ENCODE data around the gene POLR1D. TPM values are rescaled to one million over a fixed set of nuclear protein-coding genes. Genes with fewer than 3 reads are reported as not detected.

The POLR1D gene
- total and polyA plus RNA-seq, 2 experiments from 2014 or later: 177 to 197 TPM

DNA sequence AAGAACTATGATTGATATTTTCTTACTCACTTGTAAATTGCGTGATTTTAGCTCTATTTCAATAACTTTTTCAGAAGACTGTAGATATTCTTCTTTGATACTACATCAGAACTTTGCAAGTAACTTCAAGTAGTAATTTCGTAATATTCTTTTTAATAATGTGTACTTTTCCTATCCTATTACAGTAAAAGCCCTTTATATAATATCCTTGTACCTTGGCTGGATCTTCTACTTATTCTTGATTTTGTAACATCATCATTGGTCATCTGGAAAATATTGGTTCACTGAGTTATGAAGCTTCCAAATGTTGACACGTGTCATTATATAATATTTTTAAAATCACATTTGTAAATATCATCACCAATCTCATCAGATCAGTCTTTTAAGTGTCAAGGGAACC lies 32.4 kb downstream of the POLR1D start:
- Mint-ChIP-seq H3K4me3 (no peak overlapping the region), H3K9me3 (peaks cover 19% of the 10 kb centered on the region), H3K27me3 (ENCODE audit: insufficient read depth, low read depth, poor library complexity) (no peaks in the 10 kb centered on the region), H3K36me3 (ENCODE audit: low read depth) (peaks cover 38% of the 10 kb centered on the region), H3K27ac (no peak overlapping the region), H3K4me1 (peaks cover 2% of the 10 kb centered on the region; the same call in 1 of the 3 replicates)
- H3K27ac ChIP-seq (ENCODE audit: low read depth): no peak overlapping the region
- ATAC-seq (no peak), DNase-seq (ENCODE audit: low spot score) (no peak)
- peaks cover 14% of the 10 kb centered on the region for H4K20me1 ChIP-seq (replicated peaks; ENCODE audit: insufficient read depth)
- H2AFZ ChIP-seq: no peak overlapping the region
- no peak overlapping the region for H3K4me3 ChIP-seq
- no peaks in the 10 kb centered on the region for H3F3A ChIP-seq (replicated peaks; ENCODE audit: low read depth)
- peaks cover 23% of the 10 kb centered on the region for H3K36me3 ChIP-seq (ENCODE audit: insufficient read depth)
- H3K27me3 ChIP-seq (ENCODE audit: insufficient read depth): no peaks in the 10 kb centered on the region
- 0 out of 2 replicates have a peak, but pooled peaks cover 6% of the 10 kb centered on the region for H3K4me1 ChIP-seq (ENCODE audit: insufficient read depth)
- no peaks in the 10 kb centered on the region for H3K9me2 ChIP-seq (ENCODE audit: insufficient read depth)
- no peak overlapping the region for H3K4me2 ChIP-seq
- TF ChIP-seq POLR2AphosphoS5 (IDR thresholded peaks at IDR 0.05; ENCODE audit: low read depth): no peak
- H3K79me2 ChIP-seq (replicated peaks; ENCODE audit: insufficient read depth): 0 out of 2 replicates have a peak, but pooled peaks cover 7% of the 10 kb centered on the region

DNA sequence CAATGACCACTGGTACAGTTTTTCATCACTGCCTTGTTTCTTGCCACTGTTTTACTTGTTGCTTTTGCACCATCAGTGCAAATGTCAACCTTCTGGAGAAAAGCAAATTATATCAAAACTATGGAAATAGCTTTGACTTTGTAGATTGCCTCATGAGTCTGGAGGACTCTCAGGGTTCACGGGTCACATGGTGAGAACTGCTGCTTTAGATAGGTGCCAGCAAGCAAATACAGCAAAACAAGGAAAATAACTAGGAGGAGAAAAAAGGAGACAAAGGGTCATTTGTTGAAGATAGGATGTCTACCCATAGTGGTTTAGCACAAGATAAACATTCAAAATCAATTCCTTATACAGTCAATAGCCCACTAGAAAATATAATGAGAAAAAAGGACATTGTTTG lies 33.1 kb downstream of the POLR1D start:
- Histone ChIP-seq H3K27ac (ENCODE audit: low read depth) (no peak overlapping the region), H3K36me3 (ENCODE audit: insufficient read depth) (peaks cover 15% of the 10 kb centered on the region), H3K4me3 (no peak overlapping the region), H3F3A (replicated peaks; ENCODE audit: low read depth) (no peaks in the 10 kb centered on the region), H3K79me2 (replicated peaks; ENCODE audit: insufficient read depth) (0 out of 2 replicates have a peak, but pooled peaks cover 7% of the 10 kb centered on the region), H3K9me2 (ENCODE audit: insufficient read depth) (no peaks in the 10 kb centered on the region), H2AFZ (no peak overlapping the region), H4K20me1 (replicated peaks; ENCODE audit: insufficient read depth) (peaks cover 14% of the 10 kb centered on the region), H3K4me2 (no peak overlapping the region), H3K4me1 (ENCODE audit: insufficient read depth) (0 out of 2 replicates have a peak, but pooled peaks cover 6% of the 10 kb centered on the region), H3K27me3 (ENCODE audit: insufficient read depth) (no peaks in the 10 kb centered on the region)
- no peak for ATAC-seq
- no peaks in the 10 kb centered on the region for H3K27me3 Mint-ChIP-seq (ENCODE audit: insufficient read depth, low read depth, poor library complexity)
- peaks cover 5% of the 10 kb centered on the region for H3K4me1 Mint-ChIP-seq
- TF ChIP-seq NANOG (IDR thresholded peaks at IDR 0.05; ENCODE audit: borderline replicate concordance) (no peak), JUNB (IDR thresholded peaks at IDR 0.05; ENCODE audit: unreplicated experiment) (no peak)
- no peak overlapping the region for H3K4me3 Mint-ChIP-seq
- H3K27ac Mint-ChIP-seq: no peak overlapping the region
- peaks cover 30% of the 10 kb centered on the region for H3K36me3 Mint-ChIP-seq (ENCODE audit: low read depth)
- no peak for DNase-seq (ENCODE audit: low spot score)
- H3K9me3 Mint-ChIP-seq: peaks cover 13% of the 10 kb centered on the region

DNA sequence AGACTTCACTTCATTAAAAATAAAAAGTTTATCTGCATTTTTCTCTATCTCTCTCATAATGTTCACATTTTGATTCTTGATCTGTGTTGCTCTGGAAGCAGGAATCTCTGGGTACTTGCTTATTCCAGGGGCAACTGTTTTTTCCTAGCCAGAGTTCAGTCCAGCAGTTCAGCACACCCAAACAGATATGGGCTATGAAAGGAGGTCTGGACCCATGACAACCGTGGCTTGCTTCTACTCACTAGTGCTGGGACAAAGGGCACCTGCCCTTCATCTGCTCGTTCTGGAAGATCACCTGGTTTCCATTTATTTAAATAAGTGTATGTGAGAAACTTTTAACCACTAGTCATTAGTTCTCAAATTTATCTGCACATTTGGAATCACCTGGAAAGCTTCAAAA lies 36.0 kb downstream of the POLR1D start:
- 0 out of 2 replicates have a peak, but pooled peaks cover 6% of the 10 kb centered on the region for H3K4me1 ChIP-seq (ENCODE audit: insufficient read depth)
- no peaks in the 10 kb centered on the region for H3K9me2 ChIP-seq (ENCODE audit: insufficient read depth)
- H3K79me2 ChIP-seq (replicated peaks; ENCODE audit: insufficient read depth): no peaks in the 10 kb centered on the region
- H3F3A ChIP-seq (replicated peaks; ENCODE audit: low read depth): no peaks in the 10 kb centered on the region
- H3K27ac ChIP-seq (ENCODE audit: low read depth): no peak overlapping the region
- no peak overlapping the region for H3K4me2 ChIP-seq
- H3K4me3 Mint-ChIP-seq: no peak overlapping the region
- no peak overlapping the region; the same call in 1 of the 2 replicates for H3K27ac Mint-ChIP-seq
- peaks cover 5% of the 10 kb centered on the region for H3K4me1 Mint-ChIP-seq
- no peaks in the 10 kb centered on the region for H3K9me3 Mint-ChIP-seq
- no peaks in the 10 kb centered on the region for H3K36me3 ChIP-seq (ENCODE audit: insufficient read depth)
- DNase-seq (ENCODE audit: low spot score) (no peak), ATAC-seq (no peak)
- no peaks in the 10 kb centered on the region for H3K27me3 Mint-ChIP-seq (ENCODE audit: insufficient read depth, low read depth, poor library complexity)
- H3K36me3 Mint-ChIP-seq (ENCODE audit: low read depth): peaks cover 5% of the 10 kb centered on the region; the same call in 2 of the 3 replicates
- no peak overlapping the region for H3K4me3 ChIP-seq
- H4K20me1 ChIP-seq (replicated peaks; ENCODE audit: insufficient read depth): peaks cover 19% of the 10 kb centered on the region
- no peak overlapping the region for H2AFZ ChIP-seq
- no peaks in the 10 kb centered on the region for H3K27me3 ChIP-seq (ENCODE audit: insufficient read depth)
- TF ChIP-seq NANOG (IDR thresholded peaks at IDR 0.05; ENCODE audit: borderline replicate concordance) (no peak), ZNF462 (CRISPR knock-in tag; IDR thresholded peaks at IDR 0.05) (no peak), STAT1 (IDR thresholded peaks at IDR 0.05; ENCODE audit: unreplicated experiment) (no peak), EZH2 (IDR thresholded peaks at IDR 0.05; ENCODE audit: low read depth, unreplicated experiment) (no peak), EZH2phosphoT487 (IDR thresholded peaks at IDR 0.05; ENCODE audit: unreplicated experiment) (no peak), ZNF114 (CRISPR knock-in tag; IDR thresholded peaks at IDR 0.05) (no peak)

Data from GM23338 (cell line).